GM19468 (cell line): Measurements from ENCODE around the gene C19orf47.

Experiments
- ATAC-seq: cut with Tn5 transposase; IDR thresholded peaks from one replicate; pipeline ENCODE4 v1.9.1; 2021; ENCODE audit warnings: mild to moderate bottlenecking, moderate library complexity, moderate number of reproducible peaks; ENCODE audit not compliant: unreplicated experiment; ENCODE audit errors: extremely low read depth

The C19orf47 gene

DNA sequence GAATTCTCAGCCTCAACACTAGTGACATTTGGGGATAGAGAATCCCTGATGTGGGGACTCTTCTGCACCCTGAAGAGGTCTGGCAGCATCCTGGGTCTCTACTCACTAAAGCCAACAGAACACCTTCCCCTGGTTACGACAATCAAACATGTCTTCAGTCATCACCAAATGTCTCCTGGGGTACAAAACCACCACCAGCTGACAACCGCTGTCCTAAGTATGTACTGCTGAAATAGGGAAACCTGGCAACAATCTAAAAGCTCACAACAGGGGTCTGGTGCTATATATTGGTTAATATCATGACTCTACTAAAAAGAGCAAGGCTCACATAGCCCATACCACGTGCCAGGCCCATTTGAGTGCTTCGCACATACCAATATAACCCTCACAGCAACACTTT is 76.5 kb downstream of the C19orf47 start:
- no peak for ATAC-seq

DNA sequence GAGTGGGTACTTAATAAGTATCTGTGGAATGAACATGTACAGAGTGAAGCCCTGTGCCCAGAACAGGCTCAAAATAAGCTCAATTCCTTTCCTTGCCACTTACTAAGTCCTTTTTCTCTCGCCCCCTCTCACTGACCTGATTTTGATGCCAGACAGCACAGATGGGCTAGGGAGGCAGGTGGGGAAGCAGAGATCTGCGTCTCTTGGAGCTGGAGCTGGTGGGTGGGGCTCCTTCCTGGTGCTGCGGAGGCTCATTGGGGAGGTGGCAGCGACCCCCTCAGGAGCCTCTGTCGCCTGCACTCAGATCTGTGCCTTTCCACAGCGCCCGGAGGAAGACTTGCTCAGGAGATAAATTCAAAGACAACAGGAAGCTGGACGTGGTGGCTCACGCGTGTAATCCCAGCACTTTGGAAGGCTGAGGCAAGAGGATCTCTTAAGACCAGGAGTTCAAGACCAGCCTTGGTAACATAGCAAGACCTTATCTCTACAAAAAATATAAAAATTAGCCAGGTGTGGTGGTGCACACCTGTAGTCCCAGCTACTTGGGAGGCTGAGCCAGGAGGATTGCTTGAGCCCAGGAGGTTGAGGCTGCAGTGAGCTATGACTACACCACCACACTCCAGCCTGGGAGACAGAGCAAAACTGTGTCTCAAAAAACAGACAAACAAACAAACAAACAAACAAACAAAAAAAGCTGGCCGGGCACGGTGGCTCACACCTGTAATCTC is 77.7 kb downstream of the C19orf47 start:
- ATAC-seq, result no peak
